Measurements from ENCODE around the gene RABEP1.

RABEP1 gene

DNA sequence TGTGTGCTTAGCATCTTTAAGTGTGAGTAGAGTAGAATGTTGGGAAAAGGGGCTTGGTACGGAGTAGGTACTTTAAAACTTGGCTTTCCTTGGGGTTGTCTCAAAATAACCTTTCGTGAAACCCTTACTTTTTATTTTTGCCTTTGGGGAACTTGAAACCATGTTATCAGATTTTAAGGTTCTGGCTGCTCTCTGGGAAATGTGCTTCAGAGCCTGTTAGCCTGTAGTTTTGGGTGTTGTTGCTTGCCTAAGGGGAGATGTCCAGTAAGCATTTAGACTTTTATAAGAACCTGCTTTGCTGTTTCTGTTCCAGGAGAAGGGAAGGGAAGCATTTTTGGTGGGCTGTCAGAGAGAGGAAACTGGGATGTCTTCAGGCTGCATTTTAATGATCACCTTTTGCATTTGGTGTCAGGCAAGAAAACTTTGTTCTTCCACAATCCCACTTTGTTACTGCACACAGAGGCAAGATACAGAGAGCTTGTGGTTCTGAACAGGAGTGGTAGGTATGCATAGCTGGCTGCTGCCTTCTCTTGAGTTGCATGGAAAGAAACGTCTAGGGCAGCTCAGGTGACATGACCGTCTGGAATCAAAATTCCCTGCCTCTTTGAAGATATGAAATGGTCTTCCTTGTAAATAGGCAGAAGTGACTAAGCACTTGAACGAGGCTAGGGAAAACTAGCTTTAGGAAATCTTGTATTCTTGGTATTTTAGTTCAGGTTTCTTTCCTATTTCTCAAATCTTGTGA lies 1.7 kb downstream of the RABEP1 start:
- Histone ChIP-seq H3K27me3 (ENCODE audit: insufficient read depth, poor library complexity, severe bottlenecking) (no peaks in the 10 kb centered on the region), H3K27ac (replicated peaks) (no peak overlapping the region; the same call in 1 of the 2 replicates), H3K4me3 (replicated peaks; ENCODE audit: insufficient read depth, low read length) (peak overlapping the region; percentile 54)
- TF ChIP-seq GABPA (IDR thresholded peaks at IDR 0.05; ENCODE audit: low read depth) (no peak), POLR2AphosphoS5 (IDR thresholded peaks at IDR 0.05; ENCODE audit: low read depth) (no peak), SPI1 (IDR thresholded peaks at IDR 0.05; ENCODE audit: borderline replicate concordance, low read depth) (no peak)
- TF ChIP-seq, protein P1, sequence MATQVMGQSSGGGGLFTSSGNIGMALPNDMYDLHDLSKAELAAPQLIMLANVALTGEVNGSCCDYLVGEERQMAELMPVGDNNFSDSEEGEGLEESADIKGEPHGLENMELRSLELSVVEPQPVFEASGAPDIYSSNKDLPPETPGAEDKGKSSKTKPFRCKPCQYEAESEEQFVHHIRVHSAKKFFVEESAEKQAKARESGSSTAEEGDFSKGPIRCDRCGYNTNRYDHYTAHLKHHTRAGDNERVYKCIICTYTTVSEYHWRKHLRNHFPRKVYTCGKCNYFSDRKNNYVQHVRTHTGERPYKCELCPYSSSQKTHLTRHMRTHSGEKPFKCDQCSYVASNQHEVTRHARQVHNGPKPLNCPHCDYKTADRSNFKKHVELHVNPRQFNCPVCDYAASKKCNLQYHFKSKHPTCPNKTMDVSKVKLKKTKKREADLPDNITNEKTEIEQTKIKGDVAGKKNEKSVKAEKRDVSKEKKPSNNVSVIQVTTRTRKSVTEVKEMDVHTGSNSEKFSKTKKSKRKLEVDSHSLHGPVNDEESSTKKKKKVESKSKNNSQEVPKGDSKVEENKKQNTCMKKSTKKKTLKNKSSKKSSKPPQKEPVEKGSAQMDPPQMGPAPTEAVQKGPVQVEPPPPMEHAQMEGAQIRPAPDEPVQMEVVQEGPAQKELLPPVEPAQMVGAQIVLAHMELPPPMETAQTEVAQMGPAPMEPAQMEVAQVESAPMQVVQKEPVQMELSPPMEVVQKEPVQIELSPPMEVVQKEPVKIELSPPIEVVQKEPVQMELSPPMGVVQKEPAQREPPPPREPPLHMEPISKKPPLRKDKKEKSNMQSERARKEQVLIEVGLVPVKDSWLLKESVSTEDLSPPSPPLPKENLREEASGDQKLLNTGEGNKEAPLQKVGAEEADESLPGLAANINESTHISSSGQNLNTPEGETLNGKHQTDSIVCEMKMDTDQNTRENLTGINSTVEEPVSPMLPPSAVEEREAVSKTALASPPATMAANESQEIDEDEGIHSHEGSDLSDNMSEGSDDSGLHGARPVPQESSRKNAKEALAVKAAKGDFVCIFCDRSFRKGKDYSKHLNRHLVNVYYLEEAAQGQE (IDR thresholded peaks at IDR 0.05; ENCODE audit: insufficient replicate concordance, low read depth): no peak
- TF ChIP-seq, protein P2, sequence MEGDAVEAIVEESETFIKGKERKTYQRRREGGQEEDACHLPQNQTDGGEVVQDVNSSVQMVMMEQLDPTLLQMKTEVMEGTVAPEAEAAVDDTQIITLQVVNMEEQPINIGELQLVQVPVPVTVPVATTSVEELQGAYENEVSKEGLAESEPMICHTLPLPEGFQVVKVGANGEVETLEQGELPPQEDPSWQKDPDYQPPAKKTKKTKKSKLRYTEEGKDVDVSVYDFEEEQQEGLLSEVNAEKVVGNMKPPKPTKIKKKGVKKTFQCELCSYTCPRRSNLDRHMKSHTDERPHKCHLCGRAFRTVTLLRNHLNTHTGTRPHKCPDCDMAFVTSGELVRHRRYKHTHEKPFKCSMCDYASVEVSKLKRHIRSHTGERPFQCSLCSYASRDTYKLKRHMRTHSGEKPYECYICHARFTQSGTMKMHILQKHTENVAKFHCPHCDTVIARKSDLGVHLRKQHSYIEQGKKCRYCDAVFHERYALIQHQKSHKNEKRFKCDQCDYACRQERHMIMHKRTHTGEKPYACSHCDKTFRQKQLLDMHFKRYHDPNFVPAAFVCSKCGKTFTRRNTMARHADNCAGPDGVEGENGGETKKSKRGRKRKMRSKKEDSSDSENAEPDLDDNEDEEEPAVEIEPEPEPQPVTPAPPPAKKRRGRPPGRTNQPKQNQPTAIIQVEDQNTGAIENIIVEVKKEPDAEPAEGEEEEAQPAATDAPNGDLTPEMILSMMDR (IDR thresholded peaks at IDR 0.05; ENCODE audit: insufficient read depth, low read length): no peak
- DNase-seq (ENCODE audit: low read depth in 1 of 2, low spot score in 1 of 2): no peak

DNA sequence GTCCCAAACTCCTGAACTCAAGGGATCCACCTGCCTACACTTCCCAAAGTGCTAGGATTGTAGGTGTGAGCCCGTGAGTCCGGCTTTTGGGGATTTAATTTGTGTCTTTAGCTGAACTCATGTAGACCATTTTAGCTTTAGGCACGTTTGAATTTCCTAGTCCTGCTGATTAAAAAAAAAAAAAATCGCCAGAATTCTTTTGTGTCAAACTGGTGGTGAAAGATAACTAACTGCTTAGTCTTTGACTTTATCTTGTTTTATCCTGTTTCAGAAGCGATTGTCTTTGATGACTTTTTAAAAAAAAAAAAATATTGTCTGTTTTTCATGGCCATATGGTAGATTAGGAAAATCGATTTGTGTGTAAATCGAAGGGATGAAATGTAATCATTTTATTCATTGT lies 2.6 kb downstream of the RABEP1 start:
- Histone ChIP-seq H3K27me3 (ENCODE audit: insufficient read depth, poor library complexity, severe bottlenecking) (no peaks in the 10 kb centered on the region), H3K4me3 (replicated peaks; ENCODE audit: insufficient read depth, low read length) (no peak overlapping the region), H3K27ac (replicated peaks) (no peak overlapping the region)
- no peak for DNase-seq (ENCODE audit: low read depth in 1 of 2, low spot score in 1 of 2)
- TF ChIP-seq POLR2AphosphoS5 (IDR thresholded peaks at IDR 0.05; ENCODE audit: low read depth) (no peak), SPI1 (IDR thresholded peaks at IDR 0.05; ENCODE audit: borderline replicate concordance, low read depth) (no peak), GABPA (IDR thresholded peaks at IDR 0.05; ENCODE audit: low read depth) (no peak)
- TF ChIP-seq, protein P1 (IDR thresholded peaks at IDR 0.05; ENCODE audit: insufficient replicate concordance, low read depth): no peak
- TF ChIP-seq, protein P2 (IDR thresholded peaks at IDR 0.05; ENCODE audit: insufficient read depth, low read length): no peak

DNA sequence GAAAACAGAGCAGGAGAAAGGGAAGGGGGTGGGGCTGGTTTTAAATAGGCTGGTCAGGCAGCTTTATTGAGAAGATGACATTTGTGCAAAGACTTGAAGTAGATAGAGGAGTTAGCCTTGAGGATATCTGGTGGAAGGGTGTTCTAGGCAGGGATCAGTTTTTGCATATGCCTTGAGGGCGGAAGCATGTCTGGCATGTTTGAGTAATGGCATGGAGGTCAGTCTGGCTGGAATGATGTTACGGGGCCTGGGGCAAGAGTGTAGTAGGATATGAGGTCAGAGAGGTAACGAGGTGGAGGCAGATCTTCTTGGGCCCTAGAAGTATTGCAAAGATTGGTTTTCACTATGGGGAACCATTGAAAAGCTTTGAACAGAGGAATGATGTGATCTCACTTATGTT lies 4.8 kb downstream of the RABEP1 start:
- no peak for TF ChIP-seq POLR2AphosphoS5 (IDR thresholded peaks at IDR 0.05; ENCODE audit: low read depth)
- TF ChIP-seq, protein P2 (IDR thresholded peaks at IDR 0.05; ENCODE audit: insufficient read depth, low read length): no peak
- no peak for TF ChIP-seq GABPA (IDR thresholded peaks at IDR 0.05; ENCODE audit: low read depth)
- TF ChIP-seq SPI1 (IDR thresholded peaks at IDR 0.05; ENCODE audit: borderline replicate concordance, low read depth): no peak
- TF ChIP-seq, protein P1 (IDR thresholded peaks at IDR 0.05; ENCODE audit: insufficient replicate concordance, low read depth): no peak
- no peak for DNase-seq (ENCODE audit: low read depth in 1 of 2, low spot score in 1 of 2)
- Histone ChIP-seq H3K4me3 (replicated peaks; ENCODE audit: insufficient read depth, low read length) (no peak overlapping the region), H3K27me3 (ENCODE audit: insufficient read depth, poor library complexity, severe bottlenecking) (no peaks in the 10 kb centered on the region), H3K27ac (replicated peaks) (no peak overlapping the region)

Measured in HL-60 (cell line).